ENCODE measurements around the gene PLEKHS1.
"Not testable (repeated sequence)": the region's sequence is repeated elsewhere in the genome, so short reads cannot be mapped to it uniquely, and the experiment has no call there.

PLEKHS1 gene

DNA sequence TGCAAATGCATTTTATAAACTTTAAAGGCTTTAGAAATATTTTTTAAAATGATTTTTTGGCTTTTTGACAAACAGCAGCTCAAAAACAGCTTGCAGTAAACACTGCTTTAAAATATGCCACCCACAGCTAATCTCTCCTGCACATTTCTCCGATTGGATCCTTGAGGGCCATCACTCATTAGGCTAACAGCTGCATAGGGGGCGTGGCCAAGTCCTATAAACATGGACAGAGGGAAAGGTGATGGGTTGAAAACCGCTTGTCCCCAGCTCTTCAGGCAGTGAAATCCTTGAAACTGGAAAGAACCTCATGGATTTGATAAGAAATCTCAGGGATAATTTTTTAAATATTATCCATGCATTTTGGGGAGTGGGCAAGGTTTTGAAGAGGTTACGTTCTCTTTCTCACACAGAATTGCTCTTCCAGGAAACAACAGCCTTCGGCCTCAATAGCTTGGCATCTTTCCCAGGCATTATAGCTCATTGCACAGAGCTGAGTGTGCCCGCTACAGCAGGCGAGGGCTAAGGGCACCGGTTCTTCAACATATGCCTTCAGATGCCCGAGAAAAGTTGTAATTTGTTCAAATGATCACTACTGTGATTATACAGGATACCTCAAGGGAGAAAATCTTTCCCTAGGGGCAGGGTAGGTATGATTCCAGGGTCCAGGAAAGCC lies 1.7 kb downstream of the PLEKHS1 start:
- Mint-ChIP-seq H3K4me3 (no peak overlapping the region), H3K4me1 (ENCODE audit: low read depth) (no peaks in the 10 kb centered on the region), H3K27me3 (peaks cover 9% of the 10 kb centered on the region), H3K27ac (no peak overlapping the region), H3K9me3 (no peaks in the 10 kb centered on the region), H3K36me3 (ENCODE audit: low read depth) (no peaks in the 10 kb centered on the region)
- intact Hi-C loops (cut with micrococcal nuclease) = no loop called here

DNA sequence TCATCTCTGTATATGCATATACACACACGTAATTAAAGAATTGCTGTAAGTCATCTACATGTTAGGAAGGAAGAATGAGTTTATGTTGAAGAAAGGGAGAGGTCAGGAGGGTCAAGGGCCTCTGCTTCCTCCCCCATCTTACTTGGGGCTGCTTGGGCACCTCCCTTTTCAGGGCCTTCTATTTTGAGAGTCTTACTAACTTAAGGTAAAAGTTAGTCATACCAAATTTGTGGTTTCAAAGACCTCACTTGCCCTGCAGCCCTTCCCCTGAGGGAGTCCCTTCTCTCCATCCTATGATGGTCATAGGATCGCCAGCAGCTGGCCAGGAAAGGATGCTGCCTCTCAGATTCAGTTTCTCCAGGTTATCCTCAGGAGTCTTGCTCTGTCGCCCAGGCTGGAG lies 2.6 kb downstream of the PLEKHS1 start:
- H3K9me3 Mint-ChIP-seq = no peaks in the 10 kb centered on the region
- intact Hi-C loops (cut with micrococcal nuclease) = no loop called here
- no peaks in the 10 kb centered on the region for H3K4me1 Mint-ChIP-seq (ENCODE audit: low read depth)
- H3K4me3 Mint-ChIP-seq = no peak overlapping the region
- H3K27me3 Mint-ChIP-seq = peaks cover 9% of the 10 kb centered on the region
- no peaks in the 10 kb centered on the region for H3K36me3 Mint-ChIP-seq (ENCODE audit: low read depth)
- H3K27ac Mint-ChIP-seq = no peak overlapping the region

DNA sequence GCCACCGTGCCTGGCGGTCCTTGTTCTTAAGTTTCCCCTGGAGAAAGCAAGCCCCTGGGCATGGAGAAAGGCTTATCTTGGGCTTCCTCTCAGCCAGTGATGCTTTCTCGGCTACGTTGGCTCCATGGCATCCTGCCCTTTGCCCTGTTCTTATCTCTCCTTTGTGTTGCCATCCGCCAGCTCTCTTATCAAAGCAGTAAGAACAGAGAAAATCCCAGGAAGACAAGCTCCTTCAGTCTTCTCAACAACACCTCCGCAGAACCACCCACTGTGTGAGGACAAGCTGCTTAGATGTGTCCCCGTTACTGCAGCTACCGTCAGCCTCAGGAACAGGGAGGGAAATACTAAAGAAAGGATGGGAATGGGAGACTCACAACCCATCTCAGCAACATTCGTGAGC lies 3.3 kb downstream of the PLEKHS1 start:
- H3K27me3 Mint-ChIP-seq = peaks cover 9% of the 10 kb centered on the region
- intact Hi-C loops (cut with micrococcal nuclease) = no loop called here
- no peaks in the 10 kb centered on the region for H3K4me1 Mint-ChIP-seq (ENCODE audit: low read depth)
- no peaks in the 10 kb centered on the region for H3K36me3 Mint-ChIP-seq (ENCODE audit: low read depth)
- no peak overlapping the region for H3K4me3 Mint-ChIP-seq
- no peaks in the 10 kb centered on the region for H3K9me3 Mint-ChIP-seq
- H3K27ac Mint-ChIP-seq = no peak overlapping the region

DNA sequence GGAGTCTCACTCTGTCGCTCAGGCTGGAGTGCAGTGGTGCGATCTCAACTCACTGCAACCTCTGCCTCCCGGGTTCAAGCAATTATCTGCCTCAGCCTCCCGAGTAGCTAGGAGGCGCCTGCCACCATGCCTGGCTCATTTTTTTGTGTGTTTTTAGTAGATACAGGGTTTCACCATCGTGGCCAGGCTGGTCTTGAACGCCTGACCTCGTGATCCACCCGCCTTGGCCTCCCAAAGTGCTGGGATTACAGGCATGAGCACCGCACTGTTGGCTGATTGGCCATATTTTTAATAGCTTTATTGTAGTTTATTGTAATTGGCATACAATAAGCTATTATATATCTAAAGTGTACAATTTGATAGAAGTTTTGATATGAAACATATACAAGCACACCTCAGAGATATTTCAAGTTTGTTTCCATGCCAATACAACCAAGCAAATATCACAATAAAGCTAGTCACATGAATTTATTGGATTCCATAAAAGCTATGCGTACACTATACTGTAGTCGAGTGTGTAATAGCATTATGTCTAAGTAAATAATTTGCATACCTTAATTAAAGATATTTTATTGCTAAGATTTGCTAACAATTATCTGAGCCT lies 5.6 kb downstream of the PLEKHS1 start:
- no peaks in the 10 kb centered on the region for H3K36me3 Mint-ChIP-seq (ENCODE audit: low read depth)
- H3K4me3 Mint-ChIP-seq = no peak overlapping the region
- H3K9me3 Mint-ChIP-seq = no peaks in the 10 kb centered on the region
- H3K4me1 Mint-ChIP-seq (ENCODE audit: low read depth) = no peaks in the 10 kb centered on the region
- H3K27me3 Mint-ChIP-seq = peaks cover 9% of the 10 kb centered on the region
- intact Hi-C loops (cut with micrococcal nuclease) = no loop called here
- no peak overlapping the region for H3K27ac Mint-ChIP-seq

DNA sequence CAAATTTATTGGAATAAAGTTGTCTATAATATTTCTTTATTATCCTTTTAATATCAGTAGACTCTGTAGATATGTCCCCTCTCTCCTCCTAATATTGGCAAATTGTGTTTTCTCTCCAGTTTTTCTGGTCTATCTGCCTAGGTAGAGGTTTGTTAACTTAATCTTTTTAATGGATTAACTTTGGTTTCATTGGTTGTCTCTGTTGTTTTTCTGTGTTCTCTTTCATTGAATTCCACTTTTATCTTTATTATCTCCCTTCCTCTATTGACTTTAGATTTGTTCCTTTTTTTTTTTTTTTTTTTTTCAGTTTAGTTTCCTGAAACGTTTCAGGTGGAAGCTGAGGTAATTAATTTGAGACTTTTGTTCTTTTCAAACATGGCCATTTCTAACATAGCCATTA lies 10.6 kb downstream of the PLEKHS1 start:
- Mint-ChIP-seq H3K9me3 (peaks cover 8% of the 10 kb centered on the region), H3K27me3 (peaks cover 2% of the 10 kb centered on the region), H3K4me1 (ENCODE audit: low read depth) (no peaks in the 10 kb centered on the region), H3K36me3 (ENCODE audit: low read depth) (no peaks in the 10 kb centered on the region), H3K4me3 (no peak overlapping the region), H3K27ac (no peak overlapping the region)
- intact Hi-C loops (cut with micrococcal nuclease) = no loop called here

DNA sequence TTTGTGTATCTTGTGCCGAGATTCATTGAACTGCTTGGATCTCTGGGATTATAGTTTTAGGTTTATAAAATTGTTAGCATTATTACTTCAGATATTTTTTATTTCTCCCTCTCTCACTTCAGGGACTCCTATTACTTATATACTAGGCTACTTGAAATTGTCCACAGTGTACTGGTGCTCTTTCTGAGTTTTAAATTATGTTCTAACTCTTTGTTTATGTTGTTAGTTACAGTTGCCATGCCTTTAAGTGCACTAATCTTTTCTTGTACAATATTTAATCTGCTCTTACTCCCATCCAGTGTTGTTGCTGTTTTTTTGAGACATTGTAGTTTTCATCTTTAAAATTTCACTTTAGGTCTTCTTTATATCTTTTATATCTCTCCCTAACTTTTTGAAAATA lies 13.1 kb downstream of the PLEKHS1 start:
- Mint-ChIP-seq H3K4me1 (ENCODE audit: low read depth) (no peaks in the 10 kb centered on the region), H3K27me3 (peaks cover 11% of the 10 kb centered on the region), H3K4me3 (no peak overlapping the region), H3K27ac (no peak overlapping the region), H3K9me3 (peaks cover 8% of the 10 kb centered on the region), H3K36me3 (ENCODE audit: low read depth) (no peaks in the 10 kb centered on the region)
- intact Hi-C loops (cut with micrococcal nuclease) = no loop called here

DNA sequence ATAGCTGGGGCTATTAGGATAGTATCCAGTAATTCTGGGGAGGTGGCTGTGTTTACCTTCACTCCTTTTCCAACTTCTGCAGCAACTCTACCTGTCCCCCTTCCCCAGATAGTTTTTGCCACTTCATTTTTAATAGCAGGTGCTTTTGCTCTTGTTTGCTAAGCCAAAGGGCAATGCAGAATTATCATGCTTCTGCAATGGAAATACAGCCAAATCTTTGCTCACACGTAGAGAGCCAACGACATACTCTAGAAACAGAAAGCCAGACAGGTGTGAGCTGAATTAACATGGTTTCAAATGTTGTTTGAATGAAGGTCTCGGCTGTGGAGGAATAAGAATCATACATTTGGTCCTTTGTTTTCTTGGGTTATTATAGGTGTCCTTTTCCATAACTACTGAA lies 14.4 kb downstream of the PLEKHS1 start:
- Mint-ChIP-seq H3K27ac (no peak overlapping the region), H3K4me3 (no peak overlapping the region), H3K36me3 (ENCODE audit: low read depth) (no peaks in the 10 kb centered on the region)

DNA sequence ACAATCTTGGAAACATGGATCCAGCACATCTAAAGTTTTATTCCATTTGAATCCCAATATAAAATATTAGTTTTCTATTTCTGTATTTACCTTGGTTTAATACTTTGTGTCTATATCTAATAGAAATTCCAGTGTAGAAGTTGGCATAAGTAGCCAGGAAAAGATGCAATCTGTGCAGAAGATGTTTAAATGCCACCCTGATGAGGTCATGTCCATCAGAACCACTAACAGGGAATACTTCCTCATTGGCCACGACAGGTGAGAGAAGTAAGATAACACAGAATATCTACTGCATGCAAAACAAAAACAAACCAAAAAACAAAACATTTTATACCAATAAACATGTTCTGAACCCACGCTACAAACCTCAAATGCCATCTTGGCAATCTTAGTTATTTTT lies 15.7 kb downstream of the PLEKHS1 start:
- H3K27me3 Mint-ChIP-seq = peaks cover 18% of the 10 kb centered on the region
- no peaks in the 10 kb centered on the region for H3K36me3 Mint-ChIP-seq (ENCODE audit: low read depth)
- H3K27ac Mint-ChIP-seq = no peak overlapping the region
- peaks cover 8% of the 10 kb centered on the region for H3K9me3 Mint-ChIP-seq
- intact Hi-C loops (cut with micrococcal nuclease) = no loop called here
- H3K4me1 Mint-ChIP-seq (ENCODE audit: low read depth) = no peaks in the 10 kb centered on the region
- no peak overlapping the region for H3K4me3 Mint-ChIP-seq

More for the DNA sequence above, 14.4 kb downstream of the PLEKHS1 start:
- no peaks in the 10 kb centered on the region for H3K4me1 Mint-ChIP-seq (ENCODE audit: low read depth)
- H3K27me3 Mint-ChIP-seq = peaks cover 18% of the 10 kb centered on the region
- intact Hi-C loops (cut with micrococcal nuclease) = no loop called here
- peaks cover 8% of the 10 kb centered on the region for H3K9me3 Mint-ChIP-seq

DNA sequence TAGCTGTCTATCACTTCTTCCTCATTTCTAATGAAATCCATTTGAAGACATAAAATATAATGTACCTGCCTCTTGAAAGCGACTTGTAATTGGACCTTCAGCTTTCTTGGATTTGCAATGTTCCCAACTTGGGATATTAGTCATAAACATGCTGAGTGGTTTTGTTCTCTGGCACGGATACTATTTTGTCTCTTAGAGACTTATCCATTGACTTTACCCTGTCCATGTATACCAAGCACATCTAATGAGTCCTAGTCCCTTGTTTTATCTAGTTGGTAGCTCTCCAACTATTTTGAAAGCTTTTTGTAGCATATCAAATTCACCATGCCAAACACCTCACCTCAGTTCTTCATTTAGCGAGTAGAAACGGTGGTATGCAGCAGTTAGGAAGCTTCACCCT lies 18.9 kb downstream of the PLEKHS1 start:
- Mint-ChIP-seq H3K4me1 (ENCODE audit: low read depth) (no peaks in the 10 kb centered on the region), H3K4me3 (no peak overlapping the region), H3K9me3 (no peaks in the 10 kb centered on the region), H3K36me3 (ENCODE audit: low read depth) (no peaks in the 10 kb centered on the region), H3K27ac (no peak overlapping the region), H3K27me3 (peaks cover 18% of the 10 kb centered on the region)
- intact Hi-C loops (cut with micrococcal nuclease) = no loop called here

DNA sequence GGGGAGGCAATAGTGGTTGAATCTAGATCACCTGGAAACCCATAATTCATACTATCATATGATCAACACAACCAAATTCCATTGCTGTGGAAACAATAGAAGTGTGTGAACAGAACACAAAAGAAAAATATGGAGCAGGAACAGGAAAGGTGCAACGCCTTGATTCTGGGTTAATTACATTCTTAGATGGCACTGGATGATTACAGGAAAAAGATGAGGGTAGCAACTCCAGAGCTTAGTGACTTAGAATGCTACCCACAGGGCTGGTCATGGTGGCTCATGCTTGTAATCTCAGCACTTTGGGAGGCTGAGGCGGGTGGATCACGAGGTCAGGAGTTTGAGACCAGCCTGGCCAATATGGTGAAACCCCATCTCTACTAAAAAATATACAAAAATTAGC lies 19.6 kb downstream of the PLEKHS1 start:
- intact Hi-C loops (cut with micrococcal nuclease); H3K4me1 Mint-ChIP-seq (ENCODE audit: low read depth); H3K9me3 Mint-ChIP-seq; H3K36me3 Mint-ChIP-seq (ENCODE audit: low read depth); H3K27ac Mint-ChIP-seq; H3K4me3 Mint-ChIP-seq: not testable (repeated sequence)
- peaks cover 21% of the 10 kb centered on the region for H3K27me3 Mint-ChIP-seq

DNA sequence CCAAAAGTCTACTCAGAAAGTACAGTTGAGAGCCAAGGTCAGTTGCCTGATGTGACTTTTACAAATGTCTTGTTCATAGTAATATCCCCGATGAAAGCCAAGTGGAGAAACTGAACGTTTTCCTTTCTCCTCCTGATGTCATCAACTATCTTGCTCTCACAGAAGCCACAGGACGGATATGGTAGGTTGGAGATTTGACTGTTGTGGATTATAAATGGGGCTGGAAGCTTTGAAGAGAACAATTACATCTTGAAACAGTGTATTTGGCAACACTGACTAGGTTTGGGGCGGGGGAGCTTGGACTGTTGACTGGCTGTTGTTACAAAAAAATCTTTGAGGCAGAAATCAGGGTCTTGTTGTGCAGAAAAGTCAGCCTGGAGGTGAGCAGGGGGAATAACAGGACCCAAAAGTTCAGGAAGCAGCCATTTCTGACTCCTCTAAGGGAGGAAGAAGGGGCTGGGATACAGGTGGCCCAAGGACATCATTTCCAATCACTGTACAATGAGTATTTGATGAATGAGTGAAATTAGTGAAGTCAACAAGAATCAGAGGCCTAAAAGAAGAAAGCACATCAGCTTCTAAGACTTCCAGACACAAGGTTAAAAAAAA lies 24.3 kb downstream of the PLEKHS1 start:
- no peak overlapping the region for H3K27ac Mint-ChIP-seq
- H3K27me3 Mint-ChIP-seq = peaks cover 10% of the 10 kb centered on the region
- no peaks in the 10 kb centered on the region for H3K36me3 Mint-ChIP-seq (ENCODE audit: low read depth)
- H3K4me3 Mint-ChIP-seq = no peak overlapping the region
- intact Hi-C loops (cut with micrococcal nuclease) = no loop called here
- H3K4me1 Mint-ChIP-seq (ENCODE audit: low read depth) = no peaks in the 10 kb centered on the region
- no peaks in the 10 kb centered on the region for H3K9me3 Mint-ChIP-seq

DNA sequence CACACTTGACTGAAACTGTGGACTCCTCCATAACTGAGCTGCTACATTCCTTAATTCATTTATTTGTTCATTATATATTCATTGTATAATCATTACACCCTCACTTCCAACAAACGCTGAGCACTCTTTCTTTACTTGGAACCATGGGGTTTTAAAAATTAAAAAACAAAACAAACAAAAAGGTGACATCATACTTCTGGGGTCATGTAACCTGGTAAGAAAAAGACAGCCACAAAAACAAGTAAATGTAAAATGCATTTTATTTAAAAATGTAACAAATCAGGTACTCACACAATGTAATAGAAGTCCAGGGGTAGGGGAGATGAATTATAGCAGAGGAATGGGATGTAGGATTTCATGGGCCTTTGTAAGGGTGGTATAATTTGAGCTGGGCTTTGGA lies 25.1 kb downstream of the PLEKHS1 start:
- no peaks in the 10 kb centered on the region for H3K36me3 Mint-ChIP-seq (ENCODE audit: low read depth)
- H3K27me3 Mint-ChIP-seq = peaks cover 16% of the 10 kb centered on the region
- intact Hi-C loops (cut with micrococcal nuclease) = no loop called here
- H3K4me1 Mint-ChIP-seq (ENCODE audit: low read depth) = no peaks in the 10 kb centered on the region
- no peak overlapping the region for H3K4me3 Mint-ChIP-seq
- H3K9me3 Mint-ChIP-seq = no peaks in the 10 kb centered on the region
- no peak overlapping the region for H3K27ac Mint-ChIP-seq

DNA sequence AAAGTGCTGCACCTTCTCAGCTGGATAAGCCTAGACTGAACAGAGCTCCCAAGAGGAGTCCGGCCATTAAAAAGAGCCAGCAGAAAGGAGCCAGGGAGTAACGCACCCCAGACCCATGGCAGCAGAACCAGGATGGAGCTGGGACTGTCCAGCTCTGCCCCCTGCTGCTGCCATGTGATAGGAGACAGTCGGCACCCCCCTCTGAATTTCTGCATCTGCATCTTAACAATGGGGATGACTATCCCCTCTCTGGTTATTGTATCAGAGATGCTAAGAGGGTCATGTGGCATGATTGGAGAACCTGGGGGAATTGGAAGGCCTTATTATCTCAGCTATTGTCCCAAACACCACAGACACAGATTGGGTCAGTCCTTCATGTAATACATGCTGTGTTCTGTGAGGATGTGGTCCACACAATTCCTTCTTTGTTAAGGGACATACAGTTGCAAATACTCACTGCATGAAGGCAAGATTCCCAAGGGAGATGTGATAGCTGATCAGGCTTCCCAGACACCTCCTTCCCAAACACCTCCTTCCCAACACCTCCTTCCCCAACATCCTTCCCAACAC lies 29.3 kb downstream of the PLEKHS1 start:
- no peak overlapping the region for H3K27ac Mint-ChIP-seq
- no peak overlapping the region for H3K4me3 Mint-ChIP-seq
- no peaks in the 10 kb centered on the region for H3K36me3 Mint-ChIP-seq (ENCODE audit: low read depth)
- no peaks in the 10 kb centered on the region for H3K4me1 Mint-ChIP-seq (ENCODE audit: low read depth)
- H3K27me3 Mint-ChIP-seq = peaks cover 16% of the 10 kb centered on the region
- no peaks in the 10 kb centered on the region for H3K9me3 Mint-ChIP-seq
- intact Hi-C loops (cut with micrococcal nuclease) = no loop called here

DNA sequence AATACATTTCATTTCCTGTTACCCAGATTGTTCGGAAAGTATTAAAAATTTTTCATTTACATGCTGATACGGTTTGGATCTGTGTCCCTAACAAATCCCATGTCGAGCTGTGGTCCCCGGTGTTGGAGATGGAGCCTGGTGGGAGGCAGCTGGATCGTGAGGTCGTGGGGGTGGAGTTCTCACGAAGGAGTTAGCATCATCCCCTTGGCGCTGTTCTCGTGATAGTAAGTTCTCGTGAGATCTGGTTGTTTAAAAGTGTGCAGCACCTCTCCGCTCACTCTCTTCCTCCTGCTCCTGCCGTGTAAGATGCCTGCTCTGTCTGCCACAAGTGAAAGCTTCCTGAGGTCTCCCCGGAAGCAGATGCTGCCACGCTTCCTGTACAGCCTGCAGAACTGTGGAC lies 30.9 kb downstream of the PLEKHS1 start:
- H3K9me3 Mint-ChIP-seq = no peaks in the 10 kb centered on the region
- intact Hi-C loops (cut with micrococcal nuclease) = no loop called here
- no peaks in the 10 kb centered on the region for H3K36me3 Mint-ChIP-seq (ENCODE audit: low read depth)
- H3K4me3 Mint-ChIP-seq = no peak overlapping the region
- no peak overlapping the region for H3K27ac Mint-ChIP-seq
- no peaks in the 10 kb centered on the region for H3K4me1 Mint-ChIP-seq (ENCODE audit: low read depth)
- H3K27me3 Mint-ChIP-seq = peaks cover 11% of the 10 kb centered on the region
